GM12878 (cell line): ENCODE results near the gene PRRC2A. TPM values are rescaled to one million over a fixed set of nuclear protein-coding genes. Genes with fewer than 3 reads are reported as not detected.

Experiments used
- ATAC-seq: fragments of 200-7000 bp; cut with Tn5 transposase; 3 replicates; pipeline ENCODE4 v1.9.1; 2020; ENCODE audit warnings: mild to moderate bottlenecking, moderate library complexity
- BruUV-seq: library from RNA; stranded (reverse); fragments of 400-500 nt; replicated peaks from 2 replicates; lab custom pipeline; 2021; lab: Mats Ljungman, UMichigan
- CTCF ChIA-PET: fragments of 300-600 bp; sonication (Branson Sonifier 250); formaldehyde crosslinking; extraction: SDS; loops from one replicate; lab custom pipeline; 2021; ENCODE audit warnings: inconsistent platforms; lab: Yijun Ruan, JAX
- POLR2A ChIA-PET: fragments of 350-600 bp; formaldehyde crosslinking; extraction: SDS; loops from one replicate; lab custom pipeline; 2021; ENCODE audit warnings: inconsistent platforms; lab: Charles Lee
- RAD21 ChIA-PET: fragments of 300-600 bp; sonication (Branson Sonifier 250); formaldehyde crosslinking; loops from one replicate; lab custom pipeline; 2023; ENCODE audit warnings: antibody characterized with exemption; ENCODE audit not compliant: unreplicated experiment; lab: Charles Lee
- SMC1A ChIA-PET: fragments of 300-600 bp; sonication (Branson Sonifier 250); formaldehyde crosslinking; loops from one replicate; lab custom pipeline; 2023; ENCODE audit not compliant: unreplicated experiment, uncharacterized antibody; lab: Charles Lee
- DNase-seq: peaks from one replicate; pipeline ENCODE4 v3.0.0-alpha.2; 2011; ENCODE audit warnings: low read depth, low spot score
- FAIRE-seq: peaks from 3 replicates; lab custom pipeline; 2011; peaks lifted over from hg19 to GRCh38; lab: Jason Lieb, UNC
- H2AFZ ChIP-seq: 2 replicates; pipeline ENCODE4 v1.6.0; 2011; ENCODE audit warnings: low read depth, low read length, control low read depth; ENCODE audit not compliant: control insufficient read depth
- H3K27ac ChIP-seq: 2 replicates; pipeline ENCODE4 v1.5.1; 2011; ENCODE audit warnings: control low read depth; ENCODE audit not compliant: control insufficient read depth, insufficient read depth
- H3K27me3 ChIP-seq, 2 experiments: replicated peaks in 1 of 2; 2 replicates each; pipeline versions ENCODE4 v1.6.0 to v1.6.1; 2011; ENCODE audit warnings: low read length in 1 of 2; ENCODE audit not compliant: control insufficient read depth in 2 of 2, insufficient read depth in 2 of 2
- H3K36me3 ChIP-seq, 2 experiments: 2 replicates each; pipeline ENCODE4 v1.5.1; 2011; ENCODE audit warnings: low read length in 1 of 2; ENCODE audit not compliant: control insufficient read depth in 2 of 2, insufficient read depth in 2 of 2
- H3K4me1 ChIP-seq: 2 replicates; pipeline ENCODE4 v1.6.1; 2011; ENCODE audit warnings: mild to moderate bottlenecking, low read length, moderate library complexity, mixed read lengths; ENCODE audit not compliant: control insufficient read depth, insufficient read depth
- H3K4me2 ChIP-seq: 2 replicates; pipeline ENCODE4 v1.6.0; 2011; ENCODE audit warnings: control low read depth; ENCODE audit not compliant: control insufficient read depth, insufficient read depth
- H3K4me3 ChIP-seq: fragments of 200-600 bp; sonication (generic); 2 replicates; pipeline ENCODE4 v1.5.1; 2016
- H3K79me2 ChIP-seq: 2 replicates; pipeline ENCODE4 v1.6.0; 2011; ENCODE audit warnings: low read length; ENCODE audit not compliant: control insufficient read depth, insufficient read depth
- H3K9ac ChIP-seq: 2 replicates; pipeline ENCODE4 v1.8.0; 2011; ENCODE audit warnings: low read length, control low read depth, mixed read lengths; ENCODE audit not compliant: control insufficient read depth, insufficient read depth
- H3K9me3 ChIP-seq: replicated peaks from 3 replicates; pipeline ENCODE4 v1.5.1; 2011; ENCODE audit warnings: mild to moderate bottlenecking, low read length; ENCODE audit not compliant: control insufficient read depth, insufficient read depth
- H4K20me1 ChIP-seq: 2 replicates; pipeline ENCODE4 v1.6.0; 2011; ENCODE audit not compliant: control insufficient read depth, insufficient read depth
- EGR1 ChIP-seq, 2 experiments: IDR thresholded peaks; 1 replicate in 1 of 2; 2 replicates in 1 of 2; pipeline ENCODE4 v1.6.1; 2011 to 2012; ENCODE audit warnings: low read depth in 2 of 2, low read length in 2 of 2, borderline replicate concordance in 1 of 2, mild to moderate bottlenecking in 1 of 2, moderate library complexity in 1 of 2
- GATAD2B ChIP-seq: fragments of 450-650 bp; conservative IDR thresholded peaks from 2 replicates; pipeline ENCODE4 v1.6.1; 2017; ENCODE audit warnings: low read depth, mild to moderate bottlenecking, moderate library complexity
- KAT2A ChIP-seq: conservative IDR thresholded peaks from 2 replicates; pipeline ENCODE4 v1.6.1; 2011; ENCODE audit warnings: low read depth, low read length; ENCODE audit not compliant: control insufficient read depth
- KLF5 ChIP-seq: fragments of 450-650 bp; IDR thresholded peaks from 2 replicates; pipeline ENCODE4 v1.6.1; 2014; ENCODE audit warnings: mild to moderate bottlenecking; ENCODE audit not compliant: partially characterized antibody
- POLR2AphosphoS2 ChIP-seq: IDR thresholded peaks from 2 replicates; pipeline ENCODE4 v1.6.1; 2011; ENCODE audit warnings: low read depth, mild to moderate bottlenecking, low read length, improper control_type of control experiment, moderate library complexity
- ZNF24 ChIP-seq: fragments of 450-650 bp; IDR thresholded peaks from 2 replicates; pipeline ENCODE4 v1.6.1; 2017; ENCODE audit warnings: antibody characterized with exemption, mild to moderate bottlenecking
- WGBS: methylation state at CpG from one replicate; pipeline ENCODE4 v1.1.6; 2016; ENCODE audit warnings: low lambda C conversion rate; ENCODE audit not compliant: insufficient replicate concordance, insufficient coverage; ENCODE audit errors: missing lambda C conversion rate; 5-methylcytosine and 5-hydroxymethylcytosine counted together
- in situ Hi-C: fragments of 300-500 bp; cut with MboI; formaldehyde crosslinking; loops from 9 replicates; pipeline ENCODE4 v1.14.3; 2018; ENCODE audit warnings: mixed read lengths
- intact Hi-C: fragments of 100-400 bp; cut with micrococcal nuclease; formaldehyde crosslinking; loops from one replicate; pipeline ENCODE4 v1.14.2; 2022; ENCODE audit not compliant: unreplicated experiment
- polyA plus RNA-seq, 11 experiments: library from polyadenylated mRNA; depleted of rRNA in 4 of 11; unstranded in 6 of 11; stranded (reverse) in 5 of 11; fragments of >200 nt; fragmentation: Nextera tagmentation in 4 of 11; fragmentation: Illumina TruSeq in 1 of 11; extraction: Ambion mirVana in 4 of 11; extraction: Trizol in 1 of 11; gene quantifications; 1 replicate in 1 of 11; 2 replicates in 10 of 11; pipeline versions ENCODE4 v1.2.1 to v1.2.3, GENCODE V29; 2011 to 2016; ENCODE audit warnings: inconsistent platforms in 2 of 11, missing spikeins in 2 of 11, low read depth in 1 of 11
- total RNA-seq, 4 experiments: library from RNA; depleted of rRNA in 3 of 4; stranded (reverse); fragments of >200 nt in 3 of 4; fragmentation: Illumina TruSeq in 1 of 4; extraction: Trizol in 1 of 4; gene quantifications; 2 replicates each; pipeline versions ENCODE4 v1.2.1 to v1.2.3, GENCODE V29; 2013 to 2021
- TF ChIP-seq, protein P1 (sequence below): IDR thresholded peaks from 2 replicates; pipeline ENCODE4 v1.6.1; 2012; ENCODE audit warnings: low read length, inconsistent platforms

PRRC2A gene
- total and polyA plus RNA-seq, 10 of the 15 experiments (the other 5 are each of a cell fraction or from before 2014, with no cell fraction given) = 0.40 to 244 (median 61.3) TPM

GRCh38 chr6:31631209-31631608 lies 10.7 kb downstream of the PRRC2A start:
- no peak for DNase-seq
- no peak overlapping the region for H3K4me2 ChIP-seq
- H2AFZ ChIP-seq = no peak overlapping the region
- no peak overlapping the region for H3K27ac ChIP-seq
- BruUV-seq = TSS peak; percentile 11
- H3K9me3 ChIP-seq = no peaks in the 10 kb centered on the region
- intact Hi-C loops = no loop called here
- no peaks in the 10 kb centered on the region for H3K27me3 ChIP-seq
- no peaks in the 10 kb centered on the region; the same call in 1 of the 2 replicates for H3K79me2 ChIP-seq
- WGBS = 98% methylated on average over 16 of the region's 16 CpGs
- no peak; the same call in 2 of the 3 replicates for ATAC-seq
- SMC1A ChIA-PET = no interaction called here
- H3K4me3 ChIP-seq = no peak overlapping the region
- no peak for TF ChIP-seq ZNF24
- no peak for TF ChIP-seq GATAD2B
- no peak for TF ChIP-seq KLF5
- TF ChIP-seq, protein P1, sequence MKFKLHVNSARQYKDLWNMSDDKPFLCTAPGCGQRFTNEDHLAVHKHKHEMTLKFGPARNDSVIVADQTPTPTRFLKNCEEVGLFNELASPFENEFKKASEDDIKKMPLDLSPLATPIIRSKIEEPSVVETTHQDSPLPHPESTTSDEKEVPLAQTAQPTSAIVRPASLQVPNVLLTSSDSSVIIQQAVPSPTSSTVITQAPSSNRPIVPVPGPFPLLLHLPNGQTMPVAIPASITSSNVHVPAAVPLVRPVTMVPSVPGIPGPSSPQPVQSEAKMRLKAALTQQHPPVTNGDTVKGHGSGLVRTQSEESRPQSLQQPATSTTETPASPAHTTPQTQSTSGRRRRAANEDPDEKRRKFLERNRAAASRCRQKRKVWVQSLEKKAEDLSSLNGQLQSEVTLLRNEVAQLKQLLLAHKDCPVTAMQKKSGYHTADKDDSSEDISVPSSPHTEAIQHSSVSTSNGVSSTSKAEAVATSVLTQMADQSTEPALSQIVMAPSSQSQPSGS = no peak
- no peak for TF ChIP-seq KAT2A
- CTCF ChIA-PET = no interaction called here
- H3K9ac ChIP-seq = no peak overlapping the region
- H4K20me1 ChIP-seq = no peaks in the 10 kb centered on the region
- no peak for FAIRE-seq
- RAD21 ChIA-PET = no interaction called here
- in situ Hi-C loops = no loop called here
- POLR2A ChIA-PET = interaction anchor here (0.7 kb wide), 1 partner anchor 70 kb away, joined by 5 read pairs; no protein-coding TSS in a partner anchor
- peaks cover 50 to 65% of the 10 kb centered on the region in 2 experiments for H3K36me3 ChIP-seq
- no peaks in the 10 kb centered on the region for H3K4me1 ChIP-seq

- no peak for FAIRE-seq
- H3K36me3 ChIP-seq = peaks cover 56 to 66% of the 10 kb centered on the region in 2 experiments
- no peaks in the 10 kb centered on the region for H3K4me1 ChIP-seq
- H3K27ac ChIP-seq = no peak overlapping the region
- no peak for DNase-seq
- H2AFZ ChIP-seq = no peak overlapping the region
- H4K20me1 ChIP-seq = no peaks in the 10 kb centered on the region
- H3K4me3 ChIP-seq = no peak overlapping the region
- no peaks in the 10 kb centered on the region; the same call in 1 of the 2 replicates for H3K79me2 ChIP-seq
- no peak overlapping the region for H3K9ac ChIP-seq
- ChIA-PET POLR2A (interaction anchor here (0.7 kb wide), 1 partner anchor 69 kb away, joined by 5 read pairs; no protein-coding TSS in a partner anchor), RAD21 (no interaction called here), SMC1A (no interaction called here), CTCF (no interaction called here)
- 91% methylated on average over 32 of the region's 32 CpGs for WGBS
- BruUV-seq = no TSS peak
- H3K4me2 ChIP-seq = no peak overlapping the region
- no peaks in the 10 kb centered on the region for H3K27me3 ChIP-seq
- ATAC-seq = no peak
- intact Hi-C loops = no loop called here
- in situ Hi-C loops = no loop called here
- TF ChIP-seq EGR1 (IDR thresholded peaks at IDR 0.05; ENCODE audit: borderline replicate concordance in 1 of 2, low read depth in 2 of 2, low read length in 2 of 2) (no peak), POLR2AphosphoS2 (0 out of 2 replicates have a peak, but pooled peaks have one; percentile 25)
- no peaks in the 10 kb centered on the region for H3K9me3 ChIP-seq
Observed at GRCh38 chr6:31631681-31632278, 11.3 kb downstream of the PRRC2A start.
